SK-N-SH treated with all-trans-retinoic acid at 6 μM for 48 hours (cell line): Measurements from ENCODE around the gene MVB12B.

Experiments used
- ATAC-seq: fragments of 200-7000 bp; cut with Tn5 transposase; 3 replicates; pipeline ENCODE4 v1.9.1; 2020; ENCODE audit warnings: mild to moderate bottlenecking, moderate library complexity
- ARNTL ChIP-seq: fragments of 450-650 bp; formaldehyde crosslinking; IDR thresholded peaks from 2 replicates; pipeline ENCODE4 v1.5.0; 2020; ENCODE audit warnings: low read depth, mild to moderate bottlenecking, moderate library complexity, borderline replicate concordance
- BACH2 ChIP-seq: fragments of 250-450 bp; sonication (Bioruptor Pico); IDR thresholded peaks from 2 replicates; pipeline ENCODE4 v1.9.0; 2021; ENCODE audit warnings: mild to moderate bottlenecking, borderline replicate concordance
- CSDC2 ChIP-seq: fragments of 250-450 bp; sonication (Bioruptor Pico); IDR thresholded peaks from 2 replicates; pipeline ENCODE4 v1.5.0; 2020; ENCODE audit warnings: mild to moderate bottlenecking, moderate library complexity
- ESRRG ChIP-seq: fragments of 250-450 bp; sonication (Bioruptor Pico); IDR thresholded peaks from 2 replicates; pipeline ENCODE4 v1.6.1; 2021; ENCODE audit warnings: mild to moderate bottlenecking
- GLIS3 ChIP-seq: fragments of 250-450 bp; sonication (Bioruptor Pico); IDR thresholded peaks from 2 replicates; pipeline ENCODE4 v1.5.0; 2020; ENCODE audit warnings: mild to moderate bottlenecking, moderate library complexity
- ISL1 ChIP-seq: fragments of 250-450 bp; sonication (Bioruptor Pico); IDR thresholded peaks from 2 replicates; pipeline ENCODE4 v2.1.2; 2022; ENCODE audit warnings: mild to moderate bottlenecking, moderate library complexity
- OSR1 ChIP-seq: fragments of 250-450 bp; sonication (Bioruptor Pico); IDR thresholded peaks from 2 replicates; pipeline ENCODE4 v1.8.0; 2022; ENCODE audit warnings: moderate library complexity, mild to moderate bottlenecking, inconsistent platforms
- PPARA ChIP-seq: fragments of 250-450 bp; sonication (Bioruptor Pico); IDR thresholded peaks from 2 replicates; pipeline ENCODE4 v1.5.0; 2020; ENCODE audit warnings: mild to moderate bottlenecking, borderline replicate concordance
- RARB ChIP-seq: fragments of 250-450 bp; sonication (Bioruptor Pico); IDR thresholded peaks from 2 replicates; pipeline ENCODE4 v1.8.0; 2021; ENCODE audit warnings: mild to moderate bottlenecking, moderate library complexity
- SNAI2 ChIP-seq: fragments of 250-450 bp; sonication (Bioruptor Pico); IDR thresholded peaks from 2 replicates; pipeline ENCODE4 v1.5.0; 2020; ENCODE audit warnings: mild to moderate bottlenecking, moderate library complexity
- TCF4 ChIP-seq: fragments of 250-450 bp; sonication (Bioruptor Pico); IDR thresholded peaks from 2 replicates; pipeline ENCODE4 v1.8.0; 2021; ENCODE audit warnings: mild to moderate bottlenecking, moderate library complexity, borderline replicate concordance
- ZC3H10 ChIP-seq: fragments of 250-450 bp; sonication (Bioruptor Pico); IDR thresholded peaks from 2 replicates; pipeline ENCODE4 v1.5.1; 2021; ENCODE audit warnings: mild to moderate bottlenecking, moderate library complexity
- ZFP30 ChIP-seq: fragments of 450-650 bp; formaldehyde crosslinking; IDR thresholded peaks from 2 replicates; pipeline ENCODE4 v1.5.0; 2022; ENCODE audit warnings: mild to moderate bottlenecking, moderate library complexity
- ZNF565 ChIP-seq: fragments of 450-650 bp; formaldehyde crosslinking; conservative IDR thresholded peaks from 2 replicates; pipeline ENCODE4 v1.5.0; 2020; ENCODE audit warnings: low read depth, mild to moderate bottlenecking, moderate library complexity
- ZNF70 ChIP-seq: fragments of 450-650 bp; formaldehyde crosslinking; IDR thresholded peaks from 2 replicates; pipeline ENCODE4 v1.5.0; 2020; ENCODE audit warnings: mild to moderate bottlenecking, moderate library complexity
- ZNF8 ChIP-seq: fragments of 450-650 bp; formaldehyde crosslinking; IDR thresholded peaks from 2 replicates; pipeline ENCODE4 v1.5.0; 2020; ENCODE audit warnings: mild to moderate bottlenecking, moderate library complexity
- TF ChIP-seq, protein P1 (sequence below): fragments of 250-450 bp; sonication (Bioruptor Pico); IDR thresholded peaks from 2 replicates; pipeline ENCODE4 v1.5.0; 2020; ENCODE audit warnings: mild to moderate bottlenecking, moderate library complexity
- TF ChIP-seq, protein P2 (sequence below): fragments of 250-450 bp; sonication (Bioruptor Pico); IDR thresholded peaks from 2 replicates; pipeline ENCODE4 v1.5.1; 2020; ENCODE audit warnings: low read depth, mild to moderate bottlenecking, moderate library complexity
- TF ChIP-seq, protein P3 (sequence below): fragments of 250-450 bp; sonication (Bioruptor Pico); IDR thresholded peaks from 2 replicates; pipeline ENCODE4 v1.5.1; 2021; ENCODE audit warnings: mild to moderate bottlenecking, moderate library complexity
- TF ChIP-seq, protein P4 (sequence below): fragments of 250-450 bp; sonication (Bioruptor Pico); IDR thresholded peaks from 2 replicates; pipeline ENCODE4 v1.8.0; 2021; ENCODE audit warnings: low read depth, mild to moderate bottlenecking, moderate library complexity, borderline replicate concordance

Gene MVB12B

GRCh38 chr9:126368020-126368419 lies 41.4 kb downstream of the MVB12B start (continued):
- TF ChIP-seq RARB (no peak), ZFP30 (CRISPR knock-in tag) (no peak), OSR1 (CRISPR knock-in tag) (no peak), ESRRG (no peak), SNAI2 (CRISPR knock-in tag) (no peak)
- TF ChIP-seq, protein P1, sequence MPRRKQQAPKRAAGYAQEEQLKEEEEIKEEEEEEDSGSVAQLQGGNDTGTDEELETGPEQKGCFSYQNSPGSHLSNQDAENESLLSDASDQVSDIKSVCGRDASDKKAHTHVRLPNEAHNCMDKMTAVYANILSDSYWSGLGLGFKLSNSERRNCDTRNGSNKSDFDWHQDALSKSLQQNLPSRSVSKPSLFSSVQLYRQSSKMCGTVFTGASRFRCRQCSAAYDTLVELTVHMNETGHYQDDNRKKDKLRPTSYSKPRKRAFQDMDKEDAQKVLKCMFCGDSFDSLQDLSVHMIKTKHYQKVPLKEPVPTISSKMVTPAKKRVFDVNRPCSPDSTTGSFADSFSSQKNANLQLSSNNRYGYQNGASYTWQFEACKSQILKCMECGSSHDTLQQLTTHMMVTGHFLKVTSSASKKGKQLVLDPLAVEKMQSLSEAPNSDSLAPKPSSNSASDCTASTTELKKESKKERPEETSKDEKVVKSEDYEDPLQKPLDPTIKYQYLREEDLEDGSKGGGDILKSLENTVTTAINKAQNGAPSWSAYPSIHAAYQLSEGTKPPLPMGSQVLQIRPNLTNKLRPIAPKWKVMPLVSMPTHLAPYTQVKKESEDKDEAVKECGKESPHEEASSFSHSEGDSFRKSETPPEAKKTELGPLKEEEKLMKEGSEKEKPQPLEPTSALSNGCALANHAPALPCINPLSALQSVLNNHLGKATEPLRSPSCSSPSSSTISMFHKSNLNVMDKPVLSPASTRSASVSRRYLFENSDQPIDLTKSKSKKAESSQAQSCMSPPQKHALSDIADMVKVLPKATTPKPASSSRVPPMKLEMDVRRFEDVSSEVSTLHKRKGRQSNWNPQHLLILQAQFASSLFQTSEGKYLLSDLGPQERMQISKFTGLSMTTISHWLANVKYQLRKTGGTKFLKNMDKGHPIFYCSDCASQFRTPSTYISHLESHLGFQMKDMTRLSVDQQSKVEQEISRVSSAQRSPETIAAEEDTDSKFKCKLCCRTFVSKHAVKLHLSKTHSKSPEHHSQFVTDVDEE (CRISPR knock-in tag) = no peak
- TF ChIP-seq, protein P2, sequence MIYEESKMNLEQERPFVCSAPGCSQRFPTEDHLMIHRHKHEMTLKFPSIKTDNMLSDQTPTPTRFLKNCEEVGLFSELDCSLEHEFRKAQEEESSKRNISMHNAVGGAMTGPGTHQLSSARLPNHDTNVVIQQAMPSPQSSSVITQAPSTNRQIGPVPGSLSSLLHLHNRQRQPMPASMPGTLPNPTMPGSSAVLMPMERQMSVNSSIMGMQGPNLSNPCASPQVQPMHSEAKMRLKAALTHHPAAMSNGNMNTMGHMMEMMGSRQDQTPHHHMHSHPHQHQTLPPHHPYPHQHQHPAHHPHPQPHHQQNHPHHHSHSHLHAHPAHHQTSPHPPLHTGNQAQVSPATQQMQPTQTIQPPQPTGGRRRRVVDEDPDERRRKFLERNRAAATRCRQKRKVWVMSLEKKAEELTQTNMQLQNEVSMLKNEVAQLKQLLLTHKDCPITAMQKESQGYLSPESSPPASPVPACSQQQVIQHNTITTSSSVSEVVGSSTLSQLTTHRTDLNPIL (CRISPR knock-in tag) = no peak

DNA sequence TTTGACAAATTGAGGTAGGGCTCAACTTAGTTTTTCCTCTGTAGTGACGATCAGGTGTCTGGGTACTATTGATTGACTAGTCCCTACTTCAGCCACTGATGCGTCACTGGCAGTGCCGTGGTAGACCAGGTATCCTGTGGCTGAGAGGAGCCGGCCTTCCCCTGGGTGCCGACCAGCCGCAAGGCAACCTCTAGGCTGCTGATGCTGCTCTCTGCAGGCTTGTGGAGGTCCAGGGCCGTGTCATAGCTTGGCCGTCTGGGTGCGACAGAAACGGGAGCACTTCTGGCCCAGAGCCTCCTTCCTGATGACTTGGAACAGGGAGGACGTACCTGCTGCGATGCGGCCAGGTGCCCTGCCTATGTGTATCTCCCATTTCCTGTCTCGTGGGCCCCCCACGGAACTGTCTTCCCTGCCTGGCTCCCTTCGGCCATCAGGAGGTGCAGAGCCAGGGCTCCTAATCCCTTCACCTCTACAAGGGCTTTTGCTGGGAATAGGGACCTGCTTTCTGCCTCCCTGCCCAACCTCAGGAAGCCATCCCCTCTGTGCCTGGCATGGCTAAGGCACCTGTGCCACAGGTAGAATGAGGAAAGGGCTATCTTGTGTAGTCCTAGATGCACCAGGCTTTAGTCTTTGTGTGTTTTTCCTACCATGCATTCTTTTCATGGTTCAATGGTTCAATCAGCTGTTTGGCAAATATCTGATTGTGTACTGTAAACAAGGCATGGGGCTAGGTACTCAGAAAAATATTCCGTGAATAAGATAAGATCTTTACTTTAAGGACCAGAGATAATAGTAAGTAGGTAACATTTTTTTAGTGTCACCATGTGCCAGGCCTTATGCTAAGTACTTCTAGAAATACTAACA lies 44.6 kb downstream of the MVB12B start:
- TF ChIP-seq ZC3H10 (CRISPR knock-in tag) (no peak), PPARA (CRISPR knock-in tag) (no peak), ZFP30 (CRISPR knock-in tag) (no peak), ZNF70 (no peak), ISL1 (no peak), ARNTL (CRISPR knock-in tag) (no peak), RARB (no peak), TCF4 (CRISPR knock-in tag) (no peak), ZNF565 (CRISPR knock-in tag) (no peak), CSDC2 (CRISPR knock-in tag) (no peak), ZNF8 (no peak), ESRRG (no peak), GLIS3 (CRISPR knock-in tag) (no peak)
- TF ChIP-seq, protein P3, sequence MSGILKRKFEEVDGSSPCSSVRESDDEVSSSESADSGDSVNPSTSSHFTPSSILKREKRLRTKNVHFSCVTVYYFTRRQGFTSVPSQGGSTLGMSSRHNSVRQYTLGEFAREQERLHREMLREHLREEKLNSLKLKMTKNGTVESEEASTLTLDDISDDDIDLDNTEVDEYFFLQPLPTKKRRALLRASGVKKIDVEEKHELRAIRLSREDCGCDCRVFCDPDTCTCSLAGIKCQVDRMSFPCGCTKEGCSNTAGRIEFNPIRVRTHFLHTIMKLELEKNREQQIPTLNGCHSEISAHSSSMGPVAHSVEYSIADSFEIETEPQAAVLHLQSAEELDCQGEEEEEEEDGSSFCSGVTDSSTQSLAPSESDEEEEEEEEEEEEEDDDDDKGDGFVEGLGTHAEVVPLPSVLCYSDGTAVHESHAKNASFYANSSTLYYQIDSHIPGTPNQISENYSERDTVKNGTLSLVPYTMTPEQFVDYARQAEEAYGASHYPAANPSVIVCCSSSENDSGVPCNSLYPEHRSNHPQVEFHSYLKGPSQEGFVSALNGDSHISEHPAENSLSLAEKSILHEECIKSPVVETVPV = no peak
- TF ChIP-seq, protein P4, sequence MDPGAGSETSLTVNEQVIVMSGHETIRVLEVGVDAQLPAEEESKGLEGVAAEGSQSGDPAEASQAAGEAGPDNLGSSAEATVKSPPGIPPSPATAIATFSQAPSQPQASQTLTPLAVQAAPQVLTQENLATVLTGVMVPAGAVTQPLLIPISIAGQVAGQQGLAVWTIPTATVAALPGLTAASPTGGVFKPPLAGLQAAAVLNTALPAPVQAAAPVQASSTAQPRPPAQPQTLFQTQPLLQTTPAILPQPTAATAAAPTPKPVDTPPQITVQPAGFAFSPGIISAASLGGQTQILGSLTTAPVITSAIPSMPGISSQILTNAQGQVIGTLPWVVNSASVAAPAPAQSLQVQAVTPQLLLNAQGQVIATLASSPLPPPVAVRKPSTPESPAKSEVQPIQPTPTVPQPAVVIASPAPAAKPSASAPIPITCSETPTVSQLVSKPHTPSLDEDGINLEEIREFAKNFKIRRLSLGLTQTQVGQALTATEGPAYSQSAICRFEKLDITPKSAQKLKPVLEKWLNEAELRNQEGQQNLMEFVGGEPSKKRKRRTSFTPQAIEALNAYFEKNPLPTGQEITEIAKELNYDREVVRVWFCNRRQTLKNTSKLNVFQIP = no peak
- ATAC-seq = no peak

- no peak for ATAC-seq
- TF ChIP-seq TCF4 (CRISPR knock-in tag) = no peak
- no peak for TF ChIP-seq BACH2
- TF ChIP-seq, protein P3 = no peak
- TF ChIP-seq, protein P2 (CRISPR knock-in tag) = no peak
- no peak for TF ChIP-seq SNAI2 (CRISPR knock-in tag)
- TF ChIP-seq, protein P4 = no peak
- TF ChIP-seq, protein P1 (CRISPR knock-in tag) = no peak
Observed at GRCh38 chr9:126372716-126373115, 46.1 kb downstream of the MVB12B start.
